CD4-positive, CD25-positive, alpha-beta regulatory T cell (primary cell): ENCODE measurements around the gene HUNK. TPM values are rescaled to one million over a fixed set of nuclear protein-coding genes. Genes with fewer than 3 reads are reported as not detected.

Experiments
- ATAC-seq, 2 donors: fragments of 150-1000 bp; cut with Tn5 transposase; one replicate each; pipeline ENCODE4 v1.10.0; 2021; ENCODE audit warnings: low read depth in 2 of 2, moderate number of reproducible peaks in 2 of 2, moderate library complexity in 1 of 2
- DNase-seq, 3 donors: peaks; one replicate each; pipeline versions ENCODE4 v3.0.0 to v3.0.0-alpha.2; 2012 to 2022; ENCODE audit warnings: mixed read lengths in 1 of 3
- H3K27ac ChIP-seq: one replicate; pipeline ENCODE4 v1.7.0; 2013; ENCODE audit warnings: mild to moderate bottlenecking, low read length; ENCODE audit not compliant: insufficient read depth, poor library complexity, severe bottlenecking
- H3K27me3 ChIP-seq: one replicate; pipeline ENCODE4 v1.7.0; 2013; ENCODE audit warnings: low read length; ENCODE audit not compliant: control insufficient read depth, insufficient read depth
- H3K36me3 ChIP-seq: one replicate; pipeline ENCODE4 v1.7.0; 2013; ENCODE audit warnings: mild to moderate bottlenecking, low read length, moderate library complexity; ENCODE audit not compliant: control insufficient read depth, insufficient read depth
- H3K4me1 ChIP-seq: 2 replicates; pipeline ENCODE4 v1.7.0; 2013; ENCODE audit warnings: mild to moderate bottlenecking, low read length; ENCODE audit not compliant: insufficient read depth, control insufficient read depth, poor library complexity, severe bottlenecking
- H3K4me3 ChIP-seq: one replicate; pipeline ENCODE4 v1.7.0; 2013; ENCODE audit warnings: low read depth, mild to moderate bottlenecking, low read length, moderate library complexity
- H3K9me3 ChIP-seq, 2 experiments: 1 replicate in 1 of 2; 2 replicates in 1 of 2; pipeline ENCODE4 v1.7.0; 2013; ENCODE audit warnings: low read length in 2 of 2, mild to moderate bottlenecking in 1 of 2, moderate library complexity in 1 of 2; ENCODE audit not compliant: control insufficient read depth in 2 of 2
- H3K27ac Mint-ChIP-seq, 3 donors: one replicate each; pipeline ENCODE4 v1.8.0; 2020 to 2022; ENCODE audit warnings: mild to moderate bottlenecking in 3 of 3, mixed read lengths in 3 of 3, moderate library complexity in 2 of 3
- H3K27me3 Mint-ChIP-seq: one replicate; pipeline ENCODE4 v1.8.0; 2022; ENCODE audit warnings: mild to moderate bottlenecking, mixed read lengths
- H3K36me3 Mint-ChIP-seq: one replicate; pipeline ENCODE4 v1.8.0; 2020; ENCODE audit warnings: mixed read lengths
- H3K4me1 Mint-ChIP-seq, 4 donors: one replicate each; pipeline ENCODE4 v1.8.0; 2020 to 2022; ENCODE audit warnings: mixed read lengths in 4 of 4, mild to moderate bottlenecking in 1 of 4
- H3K4me3 Mint-ChIP-seq, 4 donors: one replicate each; pipeline ENCODE4 v1.8.0; 2020 to 2022; ENCODE audit warnings: mild to moderate bottlenecking in 4 of 4, mixed read lengths in 4 of 4, moderate library complexity in 3 of 4
- H3K9me3 Mint-ChIP-seq, 7 donors: one replicate each; pipeline ENCODE4 v1.8.0; 2020 to 2022; ENCODE audit warnings: mixed read lengths in 7 of 7, mild to moderate bottlenecking in 3 of 7, moderate library complexity in 2 of 7
- polyA plus RNA-seq, 4 donors: library from polyadenylated mRNA; unstranded; fragments of 300-500 nt; fragmentation: Illumina TruSeq; gene quantifications; one replicate each; pipeline ENCODE4 v1.2.3, GENCODE V29; 2021
- total RNA-seq: library from RNA; stranded (reverse); gene quantifications from one replicate; pipeline ENCODE4 v1.2.3, GENCODE V29; 2022

Gene HUNK
- total and polyA plus RNA-seq, 5 donors from 2014 or later: not detected

- H3K27ac Mint-ChIP-seq: no peak overlapping the region
- no peak for ATAC-seq
- peaks cover 0 to 4% (median 0%) of the 10 kb centered on the region in 4 donors for H3K4me1 Mint-ChIP-seq
These were observed 113.4 kb downstream of the HUNK start for GRCh38 chr21:31986035-31986856.

DNA sequence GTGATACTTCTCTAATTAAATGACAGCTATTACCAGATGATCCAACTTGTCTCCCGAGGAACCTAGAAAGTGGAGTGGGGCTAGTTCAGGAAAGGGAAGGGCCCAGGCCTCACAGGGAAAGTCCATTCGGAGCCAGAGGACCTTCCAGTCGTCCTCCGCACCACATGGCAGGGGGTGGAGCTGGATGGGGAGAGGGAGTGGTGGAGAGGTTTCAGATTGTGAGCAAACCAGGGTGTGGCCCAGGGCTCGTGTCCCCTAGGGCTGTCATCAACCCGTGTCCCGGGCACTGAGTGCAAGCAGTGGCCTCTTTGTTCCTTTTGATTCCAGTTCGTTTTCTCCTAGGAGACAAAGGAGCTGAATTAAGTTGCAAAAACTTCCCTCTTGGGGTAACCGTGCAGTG is 114.9 kb downstream of the HUNK start:
- no peak overlapping the region for H3K27ac Mint-ChIP-seq
- no peak overlapping the region for H3K4me3 ChIP-seq
- no peaks in the 10 kb centered on the region for H3K4me1 ChIP-seq
- H3K27ac ChIP-seq: no peak overlapping the region
- H3K27me3 ChIP-seq: no peaks in the 10 kb centered on the region
- no peaks in the 10 kb centered on the region for H3K27me3 Mint-ChIP-seq
- ATAC-seq (no peak), DNase-seq (no peak)
- no peak overlapping the region for H3K4me3 Mint-ChIP-seq
- H3K9me3 ChIP-seq: no peaks in the 10 kb centered on the region
- H3K36me3 ChIP-seq: no peaks in the 10 kb centered on the region
- H3K9me3 Mint-ChIP-seq: peaks cover 0 to 10% (median 1%) of the 10 kb centered on the region in 7 donors
- H3K4me1 Mint-ChIP-seq: peaks cover 0 to 4% (median 0%) of the 10 kb centered on the region in 4 donors
- H3K36me3 Mint-ChIP-seq: no peaks in the 10 kb centered on the region

More at GRCh38 chr21:31986035-31986856, 113.4 kb downstream of the HUNK start:
- Histone ChIP-seq H3K4me3 (no peak overlapping the region), H3K27me3 (no peaks in the 10 kb centered on the region), H3K4me1 (no peaks in the 10 kb centered on the region), H3K36me3 (no peaks in the 10 kb centered on the region), H3K27ac (no peak overlapping the region), H3K9me3 (no peaks in the 10 kb centered on the region)
- Mint-ChIP-seq H3K4me3 (no peak overlapping the region), H3K27me3 (peaks cover 2% of the 10 kb centered on the region), H3K36me3 (no peaks in the 10 kb centered on the region), H3K9me3 (peaks cover 0 to 10% (median 3%) of the 10 kb centered on the region in 7 donors)
- DNase-seq: no peak

DNA sequence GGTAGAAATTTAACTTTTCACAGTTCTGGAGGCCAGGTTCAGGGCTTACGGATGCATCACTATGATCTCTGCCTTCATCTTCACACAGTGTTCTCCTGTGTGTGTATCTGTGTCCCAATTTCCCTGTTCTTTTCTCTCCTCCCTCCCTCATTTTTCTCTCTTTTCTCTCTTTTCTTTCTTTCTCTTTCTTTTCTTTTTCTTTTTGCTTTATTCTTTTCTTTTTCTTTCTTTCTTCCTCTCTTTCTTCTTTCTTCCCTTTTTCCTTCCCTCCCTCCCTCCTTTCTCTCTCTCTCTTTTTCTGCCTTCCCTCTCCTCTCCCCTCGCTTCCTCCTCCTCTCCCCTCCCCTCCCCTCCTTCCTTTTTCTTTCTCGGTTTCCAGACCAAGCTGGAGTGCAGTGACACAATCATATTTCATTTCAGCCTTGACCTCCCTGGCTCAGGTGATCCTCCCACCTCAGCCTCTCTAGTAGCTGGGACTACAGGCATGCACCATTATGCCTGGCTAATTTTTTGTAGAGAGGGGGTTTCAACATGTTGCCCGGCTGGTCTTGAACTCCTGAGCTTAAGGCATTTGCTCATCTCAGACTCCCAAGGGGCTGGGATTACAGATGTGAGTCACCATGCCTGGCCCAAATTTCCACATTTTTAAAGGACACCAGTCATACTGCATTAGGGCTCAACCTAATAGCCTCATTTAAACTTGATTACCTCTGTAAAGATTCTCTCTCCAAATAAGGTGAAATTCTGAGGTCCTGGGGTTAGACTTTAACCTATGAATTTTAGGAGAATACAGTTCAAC is 115.9 kb downstream of the HUNK start:
- H3K4me1 ChIP-seq: no peaks in the 10 kb centered on the region
- no peak overlapping the region for H3K27ac ChIP-seq
- Mint-ChIP-seq H3K27me3 (no peaks in the 10 kb centered on the region), H3K4me1 (peaks cover 0 to 4% (median 0%) of the 10 kb centered on the region in 4 donors), H3K9me3 (peaks cover 0 to 10% (median 1%) of the 10 kb centered on the region in 7 donors), H3K36me3 (no peaks in the 10 kb centered on the region), H3K4me3 (no peak overlapping the region), H3K27ac (no peak overlapping the region)
- H3K9me3 ChIP-seq: no peaks in the 10 kb centered on the region
- H3K4me3 ChIP-seq: no peak overlapping the region
- ATAC-seq: no peak
- no peaks in the 10 kb centered on the region for H3K27me3 ChIP-seq
- no peak for DNase-seq
- H3K36me3 ChIP-seq: no peaks in the 10 kb centered on the region

DNA sequence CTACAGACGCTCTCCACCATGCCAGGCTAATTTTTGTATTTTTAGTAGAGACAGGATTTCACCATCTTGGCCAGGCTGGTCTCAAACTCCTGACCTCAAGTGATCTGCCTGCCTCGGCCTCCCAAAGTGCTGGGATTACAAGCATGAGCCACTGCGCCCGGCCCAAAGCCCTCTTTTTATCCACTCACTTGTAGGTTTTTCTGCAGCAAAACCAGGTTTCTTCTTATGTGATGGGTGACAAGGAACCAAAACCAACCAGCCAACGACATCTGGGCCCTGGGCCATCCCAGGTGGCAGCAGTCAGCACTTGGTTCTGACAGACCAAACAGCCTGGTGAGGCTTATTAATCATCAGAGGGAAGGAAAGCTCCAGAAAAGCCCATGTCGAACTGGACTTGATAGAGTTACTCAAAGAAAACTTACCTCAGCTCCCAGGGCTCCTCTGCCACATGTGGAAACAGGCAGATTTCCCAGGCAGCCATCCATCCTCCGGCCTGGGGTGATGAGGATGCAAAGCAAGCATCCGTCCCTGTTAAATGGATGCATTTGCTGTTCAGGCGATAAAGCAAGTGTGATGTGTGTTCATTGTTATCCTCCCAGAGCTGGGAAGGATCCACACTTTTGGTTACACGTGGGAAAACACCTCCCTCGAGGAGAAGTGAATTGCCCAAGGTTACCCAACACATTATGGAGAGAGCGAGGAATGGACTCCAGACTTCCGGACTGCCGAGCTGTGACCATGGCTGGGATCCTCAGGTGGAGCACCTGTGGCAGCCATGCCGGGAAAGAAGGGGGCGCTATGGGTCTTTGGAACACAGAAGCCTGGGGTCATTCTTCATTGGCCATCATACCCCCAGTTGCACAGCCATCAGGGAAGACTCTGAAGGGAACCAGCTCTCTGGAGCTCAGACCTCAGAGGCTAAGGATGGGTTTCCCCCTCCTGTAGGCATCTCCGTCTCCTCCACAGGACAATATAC is 118.8 kb downstream of the HUNK start:
- Histone ChIP-seq H3K9me3 (no peaks in the 10 kb centered on the region), H3K4me3 (no peak overlapping the region), H3K27ac (no peak overlapping the region), H3K4me1 (no peaks in the 10 kb centered on the region), H3K27me3 (no peaks in the 10 kb centered on the region), H3K36me3 (no peaks in the 10 kb centered on the region)
- Mint-ChIP-seq H3K27ac (no peak overlapping the region), H3K9me3 (peaks cover 0 to 2% (median 0%) of the 10 kb centered on the region in 7 donors), H3K27me3 (no peaks in the 10 kb centered on the region), H3K4me3 (no peak overlapping the region), H3K4me1 (no peaks in the 10 kb centered on the region), H3K36me3 (no peaks in the 10 kb centered on the region)
- ATAC-seq: no peak
- DNase-seq: no peak

DNA sequence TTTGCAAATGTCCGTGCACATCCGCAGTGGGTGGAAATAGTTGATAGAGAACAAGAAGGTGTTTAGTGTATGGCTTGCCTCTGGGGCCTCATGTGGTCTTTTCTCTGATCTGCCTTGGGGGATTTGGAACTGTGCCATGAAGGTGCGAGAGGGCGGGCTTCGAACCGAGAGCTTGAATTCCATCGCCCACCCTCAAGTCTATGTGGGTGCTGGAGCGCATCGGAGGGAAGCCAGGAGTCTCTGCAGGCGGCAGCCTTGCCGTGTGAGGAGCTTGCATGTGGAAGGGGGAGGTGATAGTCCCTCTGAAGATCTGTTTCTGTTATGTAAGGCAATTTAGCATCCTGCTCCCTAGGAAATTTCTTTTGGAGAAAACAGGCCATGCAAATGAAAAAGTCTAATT is 119.6 kb downstream of the HUNK start:
- Histone ChIP-seq H3K9me3 (no peaks in the 10 kb centered on the region), H3K4me3 (no peak overlapping the region), H3K36me3 (no peaks in the 10 kb centered on the region), H3K27me3 (no peaks in the 10 kb centered on the region), H3K4me1 (no peaks in the 10 kb centered on the region), H3K27ac (no peak overlapping the region)
- no peaks in the 10 kb centered on the region for H3K4me1 Mint-ChIP-seq
- H3K4me3 Mint-ChIP-seq: no peak overlapping the region
- no peaks in the 10 kb centered on the region for H3K27me3 Mint-ChIP-seq
- H3K9me3 Mint-ChIP-seq: peaks cover 0 to 1% (median 0%) of the 10 kb centered on the region in 7 donors
- no peak overlapping the region for H3K27ac Mint-ChIP-seq
- DNase-seq (no peak), ATAC-seq (no peak)
- no peaks in the 10 kb centered on the region for H3K36me3 Mint-ChIP-seq

DNA sequence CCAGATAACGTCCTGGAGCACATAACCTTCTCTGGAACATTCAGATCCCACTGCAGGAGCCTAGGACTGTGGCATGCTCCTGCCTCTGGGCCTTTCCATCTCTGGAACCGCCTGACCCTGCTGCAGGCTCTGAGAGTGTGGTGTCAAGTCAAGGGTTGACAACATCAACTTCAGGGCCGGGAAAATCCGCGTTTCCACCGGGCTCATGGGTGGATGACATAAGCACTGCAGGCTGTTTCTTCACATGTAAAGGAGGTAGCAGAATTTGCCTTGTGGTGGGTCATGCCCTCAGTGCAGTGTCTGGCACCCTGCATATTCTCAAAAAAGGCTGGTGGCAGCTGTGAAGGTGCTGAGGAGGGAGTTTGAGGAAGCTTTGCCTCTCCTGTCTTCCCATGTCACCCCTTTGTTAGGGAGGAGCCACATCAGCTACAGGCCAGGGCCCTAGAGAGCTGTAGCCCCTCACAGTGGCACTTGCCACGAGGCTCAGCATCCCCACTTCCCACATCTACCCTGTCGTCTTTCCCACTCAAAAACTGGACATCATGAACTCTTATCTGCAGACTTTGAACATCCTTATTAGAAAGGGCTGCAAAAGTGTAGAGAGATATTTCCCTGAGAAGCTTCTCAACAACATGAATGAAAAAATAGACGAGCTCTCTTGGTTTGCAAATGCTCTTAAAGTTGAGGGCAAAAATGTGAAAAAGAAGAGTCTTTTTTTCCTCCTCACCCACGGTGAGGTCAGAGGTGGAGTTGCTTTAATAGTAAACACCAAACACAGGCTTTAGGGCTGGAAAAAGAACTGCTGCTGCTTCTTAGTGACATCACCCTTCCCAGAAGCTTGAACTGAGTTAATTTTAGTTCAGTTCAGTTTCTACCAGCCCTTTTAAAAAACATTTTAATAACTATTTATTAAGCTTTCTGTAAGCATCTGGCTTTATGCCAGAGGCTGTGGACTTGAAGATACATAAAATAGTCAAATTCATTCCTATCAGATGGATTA is 121.3 kb downstream of the HUNK start:
- Mint-ChIP-seq H3K4me3 (no peak overlapping the region), H3K27ac (no peak overlapping the region), H3K4me1 (no peaks in the 10 kb centered on the region), H3K27me3 (no peaks in the 10 kb centered on the region), H3K9me3 (no peaks in the 10 kb centered on the region), H3K36me3 (no peaks in the 10 kb centered on the region)
- Histone ChIP-seq H3K27me3 (no peaks in the 10 kb centered on the region), H3K27ac (no peak overlapping the region), H3K4me1 (no peaks in the 10 kb centered on the region), H3K4me3 (no peak overlapping the region), H3K36me3 (no peaks in the 10 kb centered on the region), H3K9me3 (no peaks in the 10 kb centered on the region)
- ATAC-seq (no peak), DNase-seq (no peak)
